NCI-H345 treated with DMSO at 0.1 percent for 48 hours (cell line): ENCODE measurements around the gene TDP1.

Experiments
- DNase-seq: peaks from one replicate; lab custom pipeline; 2025; ENCODE audit not compliant: unreplicated experiment; lab: John Stamatoyannopoulos, UW

Gene TDP1

DNA sequence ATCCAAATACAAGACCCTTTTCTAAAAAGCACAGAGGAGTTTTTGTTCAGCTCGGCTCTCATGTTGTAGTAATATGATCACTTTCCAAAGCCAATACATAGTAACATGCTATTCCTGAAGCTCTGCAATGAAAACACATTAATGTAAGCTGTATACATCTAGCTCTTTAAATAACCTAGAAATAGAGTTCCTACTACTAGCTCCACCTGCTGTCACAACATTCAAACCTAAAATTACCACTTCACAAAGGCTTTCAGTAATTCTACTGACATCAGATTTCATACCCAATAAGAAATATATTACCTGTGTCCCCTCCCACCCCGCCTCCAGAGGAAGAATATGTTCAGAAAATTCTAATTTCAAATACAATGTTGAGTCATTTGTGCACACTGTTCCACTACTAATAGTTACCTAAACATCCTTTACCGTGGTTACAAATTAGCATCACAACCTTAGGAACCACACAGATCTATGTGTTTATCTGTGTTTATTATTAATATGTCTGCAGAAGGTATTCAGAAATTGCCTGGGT lies 19.0 kb upstream of the TDP1 start:
- DNase-seq = peak; percentile 4

DNA sequence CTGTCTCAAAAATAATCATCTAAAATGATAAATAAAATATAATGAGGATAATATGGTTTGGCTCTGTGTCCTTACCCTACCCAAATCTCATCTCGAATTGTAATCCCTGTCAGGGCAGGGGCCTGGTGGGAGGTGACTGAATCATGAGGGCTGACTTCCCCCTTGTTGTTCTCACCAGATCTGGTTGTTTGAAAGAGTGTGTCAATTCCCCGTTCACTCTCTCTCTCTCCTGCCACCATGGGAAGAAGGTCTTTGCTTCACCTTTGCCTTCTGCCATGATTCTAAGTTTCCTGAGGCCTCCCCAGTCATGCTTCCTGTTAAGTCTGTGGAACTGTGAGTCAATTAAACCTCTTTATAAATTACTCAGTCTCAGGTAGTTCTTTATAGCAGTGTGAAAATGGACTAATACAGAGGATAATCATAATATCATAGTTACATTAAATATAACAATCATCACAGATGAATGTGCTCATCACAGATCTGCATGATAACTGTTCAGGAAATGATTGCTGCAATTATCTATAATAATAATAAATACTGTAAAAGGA lies 13.8 kb upstream of the TDP1 start:
- DNase-seq = no peak

DNA sequence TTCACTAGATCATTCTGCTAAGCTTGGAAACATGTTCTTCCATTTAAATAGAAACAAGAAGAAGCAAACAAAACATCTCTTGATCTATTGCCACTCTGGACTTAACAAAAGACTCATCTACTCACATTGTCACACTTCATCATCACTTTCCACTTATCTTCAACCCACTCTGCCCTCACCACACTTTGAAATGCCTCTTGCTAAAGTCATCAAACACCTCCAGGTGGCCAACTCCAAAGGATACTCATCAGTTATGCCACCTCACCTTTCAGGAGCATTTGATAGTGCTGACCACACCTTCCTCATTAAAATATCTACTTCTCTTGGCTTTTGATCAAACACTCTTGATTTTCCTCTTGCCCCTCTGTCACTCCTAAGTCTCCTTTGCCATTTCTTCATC lies 8.4 kb upstream of the TDP1 start:
- DNase-seq = peak; percentile 13

DNA sequence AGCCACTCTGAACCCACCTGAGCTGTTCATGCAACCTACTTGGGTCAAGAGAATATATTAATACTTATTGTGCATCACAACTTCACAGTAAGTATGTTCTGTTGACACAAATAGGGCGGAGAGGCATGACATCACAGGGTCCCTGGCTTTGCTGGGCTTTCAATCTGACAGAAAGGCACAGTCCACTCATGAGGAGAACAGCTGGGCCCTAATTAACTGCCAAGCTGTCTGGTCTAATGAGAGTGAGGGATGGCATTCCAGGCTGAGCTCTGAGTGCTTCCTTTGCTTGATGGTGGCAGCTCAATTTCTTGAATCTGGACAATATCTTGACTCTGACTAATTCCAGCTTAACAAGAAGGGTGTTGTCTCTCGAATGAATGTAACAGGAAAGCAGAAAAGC lies 3.2 kb upstream of the TDP1 start:
- DNase-seq = no peak

DNA sequence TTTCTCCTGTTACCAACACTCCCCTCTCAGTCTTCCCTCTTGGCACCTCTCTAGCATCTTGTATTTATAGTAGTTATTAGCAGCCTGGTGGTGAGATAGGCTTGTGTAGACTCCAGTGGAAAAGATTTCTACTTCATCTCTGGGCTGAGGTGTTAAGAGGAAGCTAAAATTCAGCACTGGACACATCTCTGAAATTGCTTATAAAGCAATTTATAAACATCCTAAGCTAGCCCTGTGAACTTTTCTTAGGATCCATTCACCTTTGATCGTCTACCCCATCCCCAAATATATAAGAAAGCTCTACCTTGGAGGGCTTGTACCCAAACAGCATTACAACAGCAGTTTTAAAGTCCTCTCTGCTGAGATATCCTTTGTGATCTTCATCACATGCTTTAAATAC lies 2.1 kb upstream of the TDP1 start:
- no peak for DNase-seq

DNA sequence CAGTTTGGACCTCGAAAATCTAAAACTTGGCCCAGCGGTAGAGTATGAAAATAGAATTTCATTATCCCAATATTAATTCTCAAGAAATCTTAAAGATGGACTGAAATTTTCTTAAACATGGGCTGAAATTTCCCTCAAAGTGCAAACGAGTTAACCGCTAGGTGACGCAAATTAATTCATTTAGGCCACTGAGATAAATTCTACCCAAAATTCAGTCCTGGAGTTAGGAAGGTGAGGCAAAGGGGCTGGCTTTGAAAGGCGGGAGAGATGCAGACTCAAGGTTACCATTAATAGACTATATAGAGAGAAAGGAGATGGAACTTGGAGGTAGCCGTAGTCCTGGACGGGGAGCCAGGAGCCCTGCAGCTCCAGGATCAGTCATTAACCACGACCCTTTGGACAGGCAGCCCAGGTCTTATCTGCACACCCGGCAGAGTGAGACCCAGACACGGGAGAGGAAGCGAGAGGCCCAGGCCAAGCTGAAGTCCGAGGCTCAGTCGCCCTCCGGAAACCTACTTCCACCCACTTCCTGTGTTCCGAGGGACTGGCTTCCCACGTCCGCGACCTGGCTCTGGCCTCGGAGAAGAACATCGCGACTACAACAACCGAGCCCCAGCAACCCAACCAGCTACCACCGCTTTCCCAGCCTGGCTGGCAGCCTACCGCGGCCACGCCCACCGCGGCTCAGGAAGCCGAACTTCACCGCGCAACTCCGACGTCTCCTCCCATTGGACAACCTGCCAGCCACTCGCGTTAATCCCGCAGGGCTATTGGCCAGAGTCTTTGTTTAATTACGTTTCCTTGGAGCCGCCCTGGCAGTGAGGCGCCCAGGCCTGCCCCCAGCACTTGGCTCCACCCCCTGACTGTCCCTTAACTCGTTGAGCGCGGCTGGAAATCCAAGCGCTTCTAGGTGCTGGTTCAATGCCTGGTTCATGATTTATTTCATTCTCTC lies 1.4 kb upstream of the TDP1 start, which contains the start of gene EFCAB11:
EFCAB11 (minus strand) TSS at position 661 of the 952 bp plus-strand sequence; CDS start at position 591, 70 bp downstream.
- peak; percentile 99 for DNase-seq

DNA sequence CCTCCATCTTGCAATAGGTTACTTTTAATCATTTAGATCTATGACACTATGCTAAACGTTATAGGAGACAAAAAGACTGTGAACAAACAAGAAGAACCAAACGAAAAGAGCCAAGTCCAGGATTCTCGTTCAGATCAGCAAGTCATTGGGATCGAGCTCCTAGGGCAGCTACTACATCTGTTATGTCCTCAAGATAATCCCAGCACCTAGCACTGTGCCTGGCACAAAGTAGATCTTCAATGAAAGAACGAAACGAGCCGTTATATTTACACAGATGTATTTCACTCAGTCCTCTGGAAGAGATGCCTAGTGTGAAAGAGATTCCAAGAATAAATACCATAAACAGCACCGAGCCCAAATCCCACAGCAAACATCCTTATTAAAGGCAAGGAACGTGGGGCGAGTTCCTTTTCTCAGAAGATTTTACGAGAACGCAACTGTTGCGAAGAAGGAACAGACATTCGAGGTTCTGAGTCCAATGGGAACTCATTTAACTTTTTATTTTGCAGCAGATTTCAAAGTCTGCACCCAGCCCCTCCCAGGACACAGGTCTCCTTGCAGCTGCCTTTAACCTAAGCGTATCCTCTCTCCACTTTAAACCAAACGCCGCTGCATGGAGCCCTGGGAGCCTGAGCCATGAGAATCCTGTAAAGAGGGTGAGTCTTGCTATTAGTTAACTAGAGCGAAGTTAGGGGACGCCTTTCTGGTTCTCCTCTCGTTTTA lies 544 bp upstream of the TDP1 start:
- no peak for DNase-seq

DNA sequence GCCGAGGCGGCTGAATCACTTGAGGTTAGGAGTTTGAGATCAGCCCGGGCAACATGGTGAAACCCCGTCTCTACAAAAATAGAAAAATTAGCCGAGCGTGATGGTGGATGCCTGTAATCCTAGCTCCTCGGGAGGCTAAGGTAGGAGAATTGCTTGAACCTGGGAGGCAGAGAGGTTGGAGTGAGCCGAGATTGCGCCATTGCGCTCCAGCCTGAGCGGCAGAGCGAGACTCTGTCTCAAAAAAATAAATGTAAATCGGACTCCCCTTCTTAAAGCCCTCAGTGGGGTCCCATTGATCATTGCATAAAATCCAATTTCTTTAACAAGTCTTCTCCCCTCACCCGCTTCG lies 908 bp downstream of the TDP1 start:
- DNase-seq = no peak

DNA sequence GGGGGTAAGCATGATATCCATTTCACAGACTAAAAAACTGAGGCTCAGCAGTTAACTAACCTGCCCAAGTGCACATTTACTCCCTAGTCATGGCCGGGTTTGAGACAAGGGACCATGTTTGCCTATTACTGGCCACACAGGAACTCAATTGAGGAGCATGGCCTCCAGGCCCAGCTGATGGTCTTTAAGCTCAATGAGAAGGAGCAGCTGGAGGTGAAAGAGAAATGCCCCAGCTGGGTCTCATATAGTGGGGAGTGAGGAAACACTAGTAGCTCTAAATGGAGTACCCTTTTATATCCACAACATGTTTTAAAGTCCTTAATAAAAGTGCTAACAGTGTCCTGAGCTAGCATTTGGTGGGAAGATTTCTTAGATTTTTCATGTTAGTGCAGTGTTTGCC lies 1.6 kb downstream of the TDP1 start:
- no peak for DNase-seq

DNA sequence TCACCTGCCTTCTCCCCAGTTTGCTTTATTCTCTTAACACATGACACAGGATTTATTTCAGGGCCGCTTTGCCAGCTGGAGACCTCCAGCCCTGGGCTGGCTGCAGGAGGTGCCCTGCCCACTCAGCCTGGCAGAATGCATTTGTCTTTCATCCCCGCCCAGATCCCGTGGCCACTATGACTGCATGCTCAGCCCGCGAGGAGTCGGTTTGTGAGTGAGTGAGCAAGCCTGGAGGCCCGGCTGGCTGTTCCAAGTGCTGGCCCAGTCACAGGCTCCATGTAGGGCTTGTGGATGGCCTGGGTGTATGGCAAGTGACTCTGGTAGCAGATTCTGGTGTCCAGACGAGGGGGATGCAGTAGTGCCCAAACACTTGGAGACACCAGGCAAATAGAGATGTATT lies 2.1 kb downstream of the TDP1 start:
- DNase-seq = no peak

DNA sequence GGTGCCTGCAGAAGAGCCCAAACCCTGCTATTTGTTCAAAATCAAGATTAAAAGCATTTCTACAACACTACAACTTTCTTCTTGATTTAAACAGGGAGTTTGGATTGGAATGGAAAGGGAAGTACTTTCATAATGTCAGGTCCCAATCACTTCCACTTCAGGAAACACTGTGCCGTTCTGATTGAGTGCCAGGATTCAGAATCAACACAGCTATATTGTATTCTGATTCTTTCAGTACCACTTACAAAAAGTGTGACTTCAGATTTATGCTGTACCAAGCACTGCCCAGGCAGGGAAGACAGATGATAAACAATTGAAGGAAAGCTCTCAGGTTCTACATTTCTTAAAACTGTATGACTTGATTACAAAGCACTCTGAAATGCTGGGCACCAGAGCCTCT lies 3.2 kb downstream of the TDP1 start:
- no peak for DNase-seq

DNA sequence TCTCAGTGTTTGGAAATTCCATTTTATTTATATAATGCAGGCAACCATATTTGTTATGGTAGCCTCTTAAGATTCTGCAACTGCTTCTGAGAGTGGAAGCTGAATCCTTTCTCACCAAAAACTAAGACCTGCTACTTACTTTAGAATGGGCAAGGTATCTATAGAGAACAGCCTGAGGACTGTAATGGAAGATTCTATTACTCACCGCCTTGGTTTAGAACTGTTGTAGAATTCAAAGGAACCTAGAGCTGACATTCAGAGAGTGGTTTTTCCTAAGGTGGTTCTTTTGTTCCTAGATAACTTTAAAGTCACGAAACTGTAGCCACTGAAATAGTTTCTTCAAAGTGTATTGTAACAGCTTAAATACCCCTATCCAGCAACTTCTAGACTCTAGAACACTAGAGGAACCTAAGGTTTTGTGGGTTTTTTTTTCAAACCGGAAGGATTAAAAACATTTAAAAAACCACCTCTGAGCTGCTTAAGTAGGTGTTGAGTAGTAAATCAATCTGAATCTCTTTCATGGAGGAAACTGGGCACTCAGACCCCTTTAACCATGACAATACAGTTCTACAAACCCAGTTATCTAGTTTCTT lies 4.2 kb downstream of the TDP1 start:
- no peak for DNase-seq

DNA sequence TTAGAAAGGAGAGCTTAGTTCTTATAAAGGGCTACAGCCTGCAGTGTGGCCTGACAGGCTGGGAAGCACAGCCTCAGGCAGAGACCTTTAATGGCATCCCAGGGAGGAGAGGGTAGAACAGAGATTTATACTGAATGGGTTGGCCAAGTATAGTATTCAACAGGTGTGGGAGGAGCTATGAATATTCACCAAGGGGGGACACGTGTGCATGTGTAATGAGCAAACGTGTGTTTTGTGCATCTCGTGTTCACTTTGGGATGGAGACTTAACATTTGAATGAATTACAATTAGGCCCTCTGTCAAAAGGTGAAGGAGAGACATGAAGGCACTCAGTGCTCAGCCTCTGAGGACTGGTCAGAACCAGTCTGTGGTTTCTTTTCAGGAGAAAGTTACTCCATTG lies 5.2 kb downstream of the TDP1 start:
- no peak for DNase-seq

DNA sequence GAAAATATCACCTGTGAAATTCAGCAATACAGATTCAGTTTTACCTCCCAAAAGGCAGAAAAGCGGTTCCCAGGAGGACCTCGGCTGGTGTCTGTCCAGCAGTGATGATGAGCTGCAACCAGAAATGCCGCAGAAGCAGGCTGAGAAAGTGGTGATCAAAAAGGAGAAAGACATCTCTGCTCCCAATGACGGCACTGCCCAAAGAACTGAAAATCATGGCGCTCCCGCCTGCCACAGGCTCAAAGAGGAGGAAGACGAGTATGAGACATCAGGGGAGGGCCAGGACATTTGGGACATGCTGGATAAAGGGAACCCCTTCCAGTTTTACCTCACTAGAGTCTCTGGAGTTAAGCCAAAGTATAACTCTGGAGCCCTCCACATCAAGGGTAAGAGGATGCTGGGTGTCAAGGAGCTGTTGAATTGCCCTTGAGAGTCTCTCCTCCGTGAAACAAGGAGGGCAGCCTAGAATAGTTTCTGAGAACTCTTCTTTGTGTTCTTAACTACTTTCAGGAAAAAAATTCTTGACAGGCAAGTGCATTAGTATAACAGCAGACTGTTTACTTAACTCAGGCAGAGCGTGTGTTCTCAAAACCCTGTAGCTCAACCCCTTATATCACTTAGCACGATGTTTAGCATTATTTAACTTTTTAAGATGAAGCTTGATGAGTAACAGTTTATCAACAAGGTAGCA lies 7.7 kb downstream of the TDP1 start:
- DNase-seq = no peak

DNA sequence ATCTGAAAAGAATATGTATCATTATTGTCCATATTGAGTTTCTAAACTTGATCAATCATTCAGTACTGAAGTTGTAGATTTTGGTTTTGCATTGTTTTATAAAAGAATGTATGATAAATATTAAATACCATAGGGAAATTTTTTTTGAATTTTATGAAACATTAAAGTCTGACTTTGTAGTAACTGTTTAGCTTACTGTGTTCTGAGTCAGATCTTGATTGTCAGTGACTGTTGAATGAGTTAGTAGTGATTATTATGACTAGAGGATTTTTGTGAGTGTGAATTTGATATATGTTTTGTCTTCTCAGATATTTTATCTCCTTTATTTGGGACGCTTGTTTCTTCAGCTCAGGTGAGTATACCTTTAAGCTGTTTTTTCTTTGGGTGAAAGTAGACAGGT lies 10.1 kb downstream of the TDP1 start:
- no peak for DNase-seq

DNA sequence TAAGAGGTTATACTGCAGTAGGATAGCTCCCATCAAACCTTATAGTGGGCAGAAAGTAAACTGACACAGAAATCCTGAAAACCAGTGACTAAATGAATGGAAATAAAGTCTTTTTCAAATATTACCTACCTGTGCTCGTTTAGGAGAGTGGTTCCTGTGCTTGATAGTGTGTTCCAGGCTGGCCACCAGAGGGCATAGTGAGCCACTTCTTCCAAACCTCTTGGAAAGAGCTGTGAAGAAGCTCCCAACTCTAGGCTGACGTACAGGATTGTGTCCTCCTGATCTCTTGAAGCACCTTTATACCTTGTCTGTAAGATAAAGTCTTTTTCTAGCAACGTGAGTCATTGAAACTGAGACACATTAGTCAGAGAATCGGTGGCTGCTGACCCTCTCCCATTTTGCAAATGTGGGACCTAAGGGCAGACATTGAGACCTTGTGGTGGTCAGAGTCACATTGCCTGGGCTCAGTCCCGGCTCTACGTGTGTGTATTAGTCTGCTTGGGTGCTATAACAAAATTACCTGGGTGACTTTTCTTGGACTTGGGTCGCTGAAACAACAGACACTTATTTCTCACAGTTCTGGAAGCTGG lies 17.6 kb downstream of the TDP1 start:
- peak; percentile 41 for DNase-seq

DNA sequence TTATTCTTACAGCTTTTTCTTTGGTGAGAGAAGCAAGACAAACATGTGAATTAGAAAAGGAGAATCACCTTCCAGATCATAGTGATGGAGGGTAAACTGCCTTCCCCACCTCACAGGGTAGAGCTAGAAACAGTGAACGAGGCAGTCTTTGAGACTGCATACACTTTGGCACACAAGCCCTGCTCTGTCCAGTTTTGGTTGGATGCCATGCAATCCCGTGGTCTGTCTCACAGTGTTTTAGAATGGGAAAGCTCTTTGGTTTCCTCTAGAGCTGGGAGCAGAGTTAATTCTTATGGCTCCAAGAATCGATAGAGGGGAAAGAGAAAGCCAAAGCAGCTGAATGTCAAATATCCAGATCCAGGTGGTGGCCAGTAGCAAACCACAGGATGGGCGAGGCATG lies 21.9 kb downstream of the TDP1 start:
- no peak for DNase-seq

DNA sequence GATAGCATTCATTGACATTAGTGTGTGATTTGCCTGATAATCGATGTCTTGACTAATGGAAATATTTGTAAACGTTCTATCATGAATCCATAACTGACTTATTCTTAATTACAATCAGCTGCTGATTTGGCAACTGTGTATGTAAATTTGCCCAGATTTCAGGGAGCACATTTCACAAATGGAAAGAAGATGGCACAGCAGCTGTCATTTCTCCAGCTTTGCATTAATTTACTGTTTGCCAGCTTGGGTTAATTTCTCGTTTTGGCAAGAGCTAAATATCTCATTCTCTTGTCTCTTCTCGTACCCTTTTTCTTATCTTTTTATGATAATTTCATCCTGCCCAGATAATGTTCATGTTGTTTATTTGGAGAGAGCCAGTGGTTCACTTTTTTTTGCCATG lies 22.9 kb downstream of the TDP1 start:
- no peak for DNase-seq

DNA sequence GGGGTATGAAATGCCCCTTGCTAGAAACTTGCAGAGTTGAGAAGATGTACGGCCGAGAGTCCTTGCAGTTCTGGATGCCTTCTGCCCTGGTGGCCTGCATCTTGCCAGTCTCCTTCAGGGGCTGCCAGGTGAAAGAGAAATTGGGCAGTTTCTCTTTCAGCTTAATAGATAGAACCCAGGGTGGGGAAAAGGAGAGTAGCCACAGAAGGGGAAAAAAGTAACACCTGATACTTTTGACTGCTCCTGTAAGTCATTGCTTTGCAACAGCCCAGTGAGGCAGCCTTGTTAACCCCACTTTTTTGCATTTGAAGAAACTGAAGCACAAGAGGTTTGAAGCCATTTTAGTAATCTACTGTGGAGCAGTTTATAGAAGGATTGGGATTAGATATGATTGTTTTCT lies 27.6 kb downstream of the TDP1 start:
- DNase-seq = no peak

DNA sequence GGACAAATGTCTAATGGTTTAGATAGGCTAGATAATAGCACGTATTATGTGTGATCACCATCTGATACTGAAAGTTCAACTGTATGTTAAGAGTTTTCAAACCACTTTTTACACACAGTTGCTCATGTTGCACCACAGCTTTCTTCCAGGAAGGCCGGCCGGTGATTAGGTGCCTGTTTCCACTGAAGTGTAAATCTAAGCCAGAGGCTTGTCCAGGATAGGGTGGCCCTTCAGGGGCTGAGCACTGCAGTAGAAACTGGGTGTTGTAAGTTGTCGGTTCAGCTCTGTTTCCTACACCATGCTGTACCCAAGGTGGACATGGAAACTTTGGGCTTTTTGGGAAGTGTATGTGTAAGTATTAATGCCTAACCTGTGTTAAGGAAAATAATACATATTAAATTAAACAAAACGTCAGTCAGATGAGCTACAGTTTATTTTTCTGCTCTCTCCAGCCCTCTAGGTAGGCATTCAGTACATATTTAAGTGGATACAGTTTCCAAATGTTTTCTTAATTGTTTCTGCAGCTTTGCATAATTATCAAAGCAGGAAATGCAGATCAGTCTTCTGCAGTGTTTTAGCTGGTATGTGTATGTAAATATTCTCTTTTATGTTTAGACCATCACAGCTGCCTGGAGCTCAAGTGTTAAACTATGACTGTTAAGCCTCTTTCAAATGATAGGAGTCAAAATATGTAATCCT lies 30.9 kb downstream of the TDP1 start:
- DNase-seq = no peak
